AG08396 (cell line): Measurements from ENCODE around the gene ZNF469.

ENCODE experiments used
- DNase-seq: peaks from one replicate; pipeline ENCODE4 v3.0.0; 2012; ENCODE audit warnings: low spot score, mixed read lengths

The ZNF469 gene

DNA sequence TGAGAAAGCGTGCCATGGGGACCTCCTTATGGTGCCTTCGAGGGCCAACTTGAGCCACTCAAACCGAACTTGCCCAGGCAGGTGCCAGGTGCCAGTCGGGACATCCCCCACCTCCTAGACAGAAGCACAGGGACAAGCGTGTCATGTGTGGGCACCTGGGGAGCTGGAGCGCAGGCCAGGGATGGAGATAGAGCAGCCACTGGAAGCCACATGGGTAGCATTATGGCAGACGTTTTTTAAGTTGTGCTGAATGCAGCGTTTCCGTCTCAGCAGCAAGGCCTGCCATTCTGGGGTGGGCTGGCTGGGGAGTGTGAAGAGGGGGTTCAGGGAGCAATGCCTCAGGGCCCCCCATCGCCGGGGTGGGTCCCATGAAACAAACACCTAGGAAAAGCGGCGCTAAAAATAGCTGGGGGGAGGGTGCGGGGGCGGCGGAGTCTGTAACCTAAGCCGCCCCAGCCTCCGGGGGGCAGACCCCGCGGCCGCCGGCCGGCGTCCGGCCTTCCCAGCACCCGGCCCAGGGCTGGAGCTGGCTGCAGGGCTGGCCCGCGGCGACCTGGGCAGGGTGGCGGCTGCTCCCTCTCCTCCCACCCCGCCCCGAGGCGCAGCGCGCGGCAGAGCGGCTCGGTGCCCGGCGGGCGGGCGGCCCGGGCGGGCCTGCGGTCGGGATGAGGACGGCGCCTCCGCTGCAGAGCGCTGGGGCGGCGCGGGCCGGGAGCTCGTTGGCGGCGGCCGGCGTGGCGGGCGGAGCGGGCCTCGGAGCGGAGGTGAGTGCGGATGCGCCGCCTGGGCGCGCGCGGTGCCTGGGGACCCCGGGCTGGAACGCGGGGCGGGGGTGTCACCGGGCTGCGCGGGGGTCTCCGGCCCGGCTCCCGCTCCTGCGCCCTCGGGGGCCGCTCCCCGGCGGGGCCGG, at the start of gene ZNF469:
Gene ZNF469 (plus strand): TSS at position 469 of the 910 bp plus-strand sequence. CDS start 44,512 bp downstream, outside the sequence.
- DNase-seq = peak; percentile 87

GRCh38 chr16:88333848-88334777, 48.6 kb upstream of the ZNF469 start:
- DNase-seq = no peak

GRCh38 chr16:88334778-88335720, 47.7 kb upstream of the ZNF469 start:
- no peak for DNase-seq

DNA sequence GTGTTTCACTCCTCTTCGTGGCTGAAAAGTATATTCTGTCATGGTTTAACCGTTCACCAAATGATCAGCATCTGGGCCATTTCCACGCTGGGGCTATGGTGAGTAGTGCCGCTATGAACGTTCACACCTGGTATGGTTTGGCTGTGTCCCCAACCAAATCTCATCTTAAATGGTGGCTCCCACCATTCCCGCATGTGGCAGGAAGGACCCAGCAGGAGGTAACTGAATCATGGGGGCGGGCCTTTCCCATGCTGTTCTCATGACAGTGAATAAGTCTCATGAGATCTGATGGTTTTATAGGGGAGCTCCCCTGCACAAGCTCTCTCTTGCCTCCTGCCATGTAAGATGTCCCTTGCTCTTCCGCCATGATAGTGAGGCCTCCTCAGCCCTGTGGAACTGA, 45.7 kb upstream of the ZNF469 start:
- no peak for DNase-seq

GRCh38 chr16:88337538-88337937, 45.2 kb upstream of the ZNF469 start:
- DNase-seq = no peak

GRCh38 chr16:88338111-88338510, 44.6 kb upstream of the ZNF469 start:
- no peak for DNase-seq

DNA sequence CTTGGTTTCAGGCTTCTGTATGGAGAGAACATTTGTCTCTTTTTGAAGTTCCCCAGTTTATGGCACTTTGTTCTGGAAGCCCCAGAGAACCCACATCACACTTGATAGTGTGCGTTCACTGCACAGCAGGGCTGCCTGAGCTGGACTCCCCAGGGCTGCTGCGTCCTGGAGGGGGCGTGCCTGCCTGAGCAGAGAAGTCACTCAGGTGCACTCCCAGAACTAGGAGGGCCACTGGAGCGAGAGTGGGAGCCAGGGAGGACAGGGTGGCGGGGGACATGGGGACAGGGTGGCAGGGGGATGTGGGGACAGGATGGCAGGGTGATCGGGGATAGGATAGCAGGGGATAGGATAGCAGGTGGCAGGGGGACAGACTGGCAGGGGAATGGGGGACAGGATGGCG, 43.9 kb upstream of the ZNF469 start:
- DNase-seq = no peak

- DNase-seq = no peak
These were observed 42.6 kb upstream of the ZNF469 start for GRCh38 chr16:88339930-88340754.

DNA sequence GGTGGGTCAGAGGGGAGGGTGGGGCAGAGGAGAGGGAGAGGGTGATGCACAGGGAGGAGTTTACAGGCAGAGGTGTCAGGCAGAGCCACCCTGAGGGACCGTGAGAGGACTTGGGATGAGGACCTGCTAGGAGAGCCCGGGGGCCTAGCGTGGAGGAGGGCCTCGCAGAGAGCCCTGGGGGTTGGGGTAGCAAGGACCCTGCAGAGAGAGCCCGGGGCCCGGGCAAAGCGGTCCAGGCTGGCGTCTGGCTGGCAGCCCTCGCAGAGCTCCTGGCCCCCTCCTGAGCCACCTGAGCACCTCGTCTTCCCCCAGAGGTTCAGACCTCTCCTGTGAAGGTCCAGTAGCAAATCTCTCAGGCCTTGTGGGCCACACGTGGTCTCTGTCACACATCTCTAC, 42.0 kb upstream of the ZNF469 start:
- no peak for DNase-seq

GRCh38 chr16:88341551-88342290, 41.0 kb upstream of the ZNF469 start:
- DNase-seq = no peak

DNA sequence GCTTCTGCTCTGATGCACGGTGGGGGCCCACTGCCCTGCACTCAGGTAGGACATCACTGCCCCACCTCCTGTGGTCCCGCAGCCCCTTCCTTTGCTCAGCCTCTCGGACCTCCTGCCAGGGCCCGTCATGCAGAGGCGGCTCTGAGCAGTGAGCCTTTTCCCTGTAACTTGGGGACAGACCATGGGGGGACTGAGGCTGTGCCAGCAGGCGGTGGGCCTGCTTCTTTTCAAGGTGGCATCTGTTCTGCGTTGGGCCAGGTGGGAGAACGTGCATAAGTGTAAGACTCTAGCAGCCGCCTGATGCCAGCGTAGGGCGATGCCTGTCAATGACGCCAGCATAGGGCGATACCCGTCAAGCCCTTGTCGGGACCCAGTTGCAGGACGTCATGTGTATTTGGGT, 40.3 kb upstream of the ZNF469 start:
- no peak for DNase-seq

GRCh38 chr16:88343271-88343791, 39.4 kb upstream of the ZNF469 start:
- DNase-seq = no peak

GRCh38 chr16:88344411-88345030, 38.2 kb upstream of the ZNF469 start:
- DNase-seq = no peak

GRCh38 chr16:88345031-88345720, 37.6 kb upstream of the ZNF469 start:
- DNase-seq = no peak

DNA sequence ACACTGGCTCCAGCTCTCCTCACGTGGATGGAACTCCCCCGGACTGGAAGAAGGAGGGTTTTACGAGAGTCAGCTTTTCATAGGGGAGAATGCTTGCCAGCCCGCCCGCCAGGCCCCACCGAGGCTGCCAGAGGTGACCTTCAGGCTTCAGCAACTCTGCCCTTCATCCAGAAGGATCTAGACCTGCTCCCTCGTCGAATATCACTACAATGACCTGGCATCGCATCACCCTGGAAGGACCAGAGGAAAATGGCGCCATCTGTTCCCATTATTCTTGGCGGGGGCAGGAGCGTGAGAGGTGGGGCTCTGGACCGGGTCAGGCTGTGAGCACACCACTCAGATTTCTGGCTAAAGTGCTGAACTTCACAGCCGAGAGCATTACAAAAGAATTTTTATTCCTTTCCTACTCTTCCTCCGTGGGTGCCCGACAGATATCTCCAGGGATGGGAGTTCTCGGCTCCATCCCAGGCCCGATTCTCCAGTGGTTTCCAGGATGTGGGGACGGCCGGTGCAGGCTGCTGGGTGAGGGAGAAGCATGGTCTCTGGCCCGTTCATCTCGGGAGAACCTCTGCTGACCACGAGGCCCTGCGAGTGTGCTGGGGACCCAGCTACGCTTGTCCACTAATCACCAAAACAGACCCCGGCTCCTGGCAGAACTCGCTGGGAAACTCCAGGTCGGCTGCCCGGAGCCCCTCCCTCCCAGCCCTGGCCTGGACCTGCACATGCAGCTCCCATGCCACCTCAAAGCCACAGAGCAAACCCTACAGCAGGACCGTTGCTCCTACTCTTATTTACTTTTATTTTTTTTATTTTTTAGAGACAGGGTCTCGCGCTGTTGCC, 36.8 kb upstream of the ZNF469 start:
- no peak for DNase-seq

GRCh38 chr16:88346680-88347505, 35.9 kb upstream of the ZNF469 start:
- DNase-seq = no peak
